ENCODE results near the gene GFOD1. TPM values are rescaled to one million over a fixed set of nuclear protein-coding genes. Genes with fewer than 3 reads are reported as not detected.
"Not testable (repeated sequence)": the region's sequence is repeated elsewhere in the genome, so short reads cannot be mapped to it uniquely, and the experiment has no call there.

GFOD1 gene
- total RNA-seq, 1 experiment from 2014 or later, result 8.8 TPM

GRCh38 chr6:13436399-13437217 lies 50.8 kb downstream of the GFOD1 start:
- H3K27ac ChIP-seq (ENCODE audit: low read depth, low read length, poor library complexity, severe bottlenecking), result no peak overlapping the region
- no peaks in the 10 kb centered on the region for H3K9me3 ChIP-seq (ENCODE audit: low read depth, low read length, poor library complexity, severe bottlenecking)
- ChIA-PET POLR2A (ENCODE audit: low non-redundant PET) (no interaction called here), CTCF (no interaction called here)
- TF ChIP-seq EZH2 (IDR thresholded peaks at IDR 0.05; ENCODE audit: borderline replicate concordance, low read depth, low read length, poor library complexity, severe bottlenecking) (no peak), CTCF (conservative IDR thresholded peaks at IDR 0.05; ENCODE audit: low read depth, low read length) (no peak)
- no peaks in the 10 kb centered on the region for H3K4me1 ChIP-seq (ENCODE audit: insufficient read depth, low read length, poor library complexity, severe bottlenecking)
- DNase-seq (ENCODE audit: low spot score), result no peak
- intact Hi-C loops (cut with micrococcal nuclease; ENCODE audit: unreplicated experiment), result no loop called here
- no TSS peak for BruUV-seq (replicated peaks)
- H3K36me3 ChIP-seq (ENCODE audit: insufficient read depth, low read length, poor library complexity, severe bottlenecking), result no peaks in the 10 kb centered on the region
- no peak overlapping the region for H3K4me3 ChIP-seq (ENCODE audit: low read depth, low read length, poor library complexity, severe bottlenecking)
- H3K27me3 ChIP-seq (replicated peaks; ENCODE audit: insufficient read depth, low read depth, low read length, poor library complexity), result no peaks in the 10 kb centered on the region

GRCh38 chr6:13435477-13436246 lies 51.7 kb downstream of the GFOD1 start:
- no peak overlapping the region for H3K27ac ChIP-seq (ENCODE audit: low read depth, low read length, poor library complexity, severe bottlenecking)
- no peak overlapping the region for H3K4me3 ChIP-seq (ENCODE audit: low read depth, low read length, poor library complexity, severe bottlenecking)
- BruUV-seq (replicated peaks), result no TSS peak
- no peaks in the 10 kb centered on the region for H3K9me3 ChIP-seq (ENCODE audit: low read depth, low read length, poor library complexity, severe bottlenecking)
- CTCF ChIA-PET, result no interaction called here
- DNase-seq (ENCODE audit: low spot score), result no peak
- H3K27me3 ChIP-seq (replicated peaks; ENCODE audit: insufficient read depth, low read depth, low read length, poor library complexity), result no peaks in the 10 kb centered on the region
- POLR2A ChIA-PET (ENCODE audit: low non-redundant PET), result no interaction called here
- TF ChIP-seq CTCF (conservative IDR thresholded peaks at IDR 0.05; ENCODE audit: low read depth, low read length) (no peak), EZH2 (IDR thresholded peaks at IDR 0.05; ENCODE audit: borderline replicate concordance, low read depth, low read length, poor library complexity, severe bottlenecking) (no peak)
- H3K4me1 ChIP-seq (ENCODE audit: insufficient read depth, low read length, poor library complexity, severe bottlenecking), result no peaks in the 10 kb centered on the region
- intact Hi-C loops (cut with micrococcal nuclease; ENCODE audit: unreplicated experiment), result no loop called here
- H3K36me3 ChIP-seq (ENCODE audit: insufficient read depth, low read length, poor library complexity, severe bottlenecking), result no peaks in the 10 kb centered on the region

GRCh38 chr6:13434777-13435176 lies 52.6 kb downstream of the GFOD1 start:
- CTCF ChIA-PET, result no interaction called here
- H3K27ac ChIP-seq (ENCODE audit: low read depth, low read length, poor library complexity, severe bottlenecking), result no peak overlapping the region
- H3K9me3 ChIP-seq (ENCODE audit: low read depth, low read length, poor library complexity, severe bottlenecking), result no peaks in the 10 kb centered on the region
- no peak overlapping the region for H3K4me3 ChIP-seq (ENCODE audit: low read depth, low read length, poor library complexity, severe bottlenecking)
- POLR2A ChIA-PET (ENCODE audit: low non-redundant PET), result no interaction called here
- TF ChIP-seq EZH2 (IDR thresholded peaks at IDR 0.05; ENCODE audit: borderline replicate concordance, low read depth, low read length, poor library complexity, severe bottlenecking), result no peak
- no peak for TF ChIP-seq CTCF (conservative IDR thresholded peaks at IDR 0.05; ENCODE audit: low read depth, low read length)
- BruUV-seq (replicated peaks), result no TSS peak
- intact Hi-C loops (cut with micrococcal nuclease; ENCODE audit: unreplicated experiment), result no loop called here
- H3K36me3 ChIP-seq (ENCODE audit: insufficient read depth, low read length, poor library complexity, severe bottlenecking), result no peaks in the 10 kb centered on the region
- no peaks in the 10 kb centered on the region for H3K4me1 ChIP-seq (ENCODE audit: insufficient read depth, low read length, poor library complexity, severe bottlenecking)
- DNase-seq (ENCODE audit: low spot score), result no peak
- no peaks in the 10 kb centered on the region for H3K27me3 ChIP-seq (replicated peaks; ENCODE audit: insufficient read depth, low read depth, low read length, poor library complexity)

- intact Hi-C loops (cut with micrococcal nuclease; ENCODE audit: unreplicated experiment); H3K4me3 ChIP-seq (ENCODE audit: low read depth, low read length, poor library complexity, severe bottlenecking); BruUV-seq (replicated peaks); DNase-seq (ENCODE audit: low spot score); H3K27ac ChIP-seq (ENCODE audit: low read depth, low read length, poor library complexity, severe bottlenecking); H3K9me3 ChIP-seq (ENCODE audit: low read depth, low read length, poor library complexity, severe bottlenecking); POLR2A ChIA-PET (ENCODE audit: low non-redundant PET); H3K36me3 ChIP-seq (ENCODE audit: insufficient read depth, low read length, poor library complexity, severe bottlenecking); H3K27me3 ChIP-seq (replicated peaks; ENCODE audit: insufficient read depth, low read depth, low read length, poor library complexity); H3K4me1 ChIP-seq (ENCODE audit: insufficient read depth, low read length, poor library complexity, severe bottlenecking); CTCF ChIA-PET: not testable (repeated sequence)
Measured at GRCh38 chr6:13434135-13434775, 53.1 kb downstream of the GFOD1 start.
